WI38 (cell line): ENCODE results near the gene ITGA8.
"Not testable (repeated sequence)": the region's sequence is repeated elsewhere in the genome, so short reads cannot be mapped to it uniquely, and the experiment has no call there.

Experiments used
- H3K4me3 ChIP-seq: 2 replicates; pipeline ENCODE4 v1.5.1; 2011; ENCODE audit warnings: low read depth, mild to moderate bottlenecking, control low read depth, low read length
- CTCF ChIP-seq: IDR thresholded peaks from 2 replicates; pipeline ENCODE4 v1.5.1; 2012; ENCODE audit warnings: low read depth, mild to moderate bottlenecking, control low read depth, low read length

ITGA8 gene

GRCh38 chr10:15719899-15720634, at the start of gene ITGA8:
TSS of gene ITGA8 (minus strand) at chr10:15719922. CDS start at chr10:15719771, 151 bp downstream.
- peak; percentile 78 for TF ChIP-seq CTCF
- H3K4me3 ChIP-seq = peak within 1 kb of the TSS; percentile 67

- TF ChIP-seq CTCF = no peak
- H3K4me3 ChIP-seq = no peak overlapping the region
Observed at GRCh38 chr10:15764892-15765454, 45.3 kb upstream of the ITGA8 start.

- no peak overlapping the region for H3K4me3 ChIP-seq
- no peak for TF ChIP-seq CTCF
Observed at GRCh38 chr10:15763006-15763405, 43.3 kb upstream of the ITGA8 start.

GRCh38 chr10:15762239-15762638, 42.5 kb upstream of the ITGA8 start:
- H3K4me3 ChIP-seq = not testable (repeated sequence)

GRCh38 chr10:15761224-15761623, 41.5 kb upstream of the ITGA8 start:
- not testable (repeated sequence) for H3K4me3 ChIP-seq

GRCh38 chr10:15760681-15761080, 41.0 kb upstream of the ITGA8 start:
- no peak for TF ChIP-seq CTCF
- no peak overlapping the region for H3K4me3 ChIP-seq

GRCh38 chr10:15759265-15759664, 39.5 kb upstream of the ITGA8 start:
- no peak overlapping the region for H3K4me3 ChIP-seq
- no peak for TF ChIP-seq CTCF

- no peak for TF ChIP-seq CTCF
- no peak overlapping the region for H3K4me3 ChIP-seq
Observed at GRCh38 chr10:15758618-15759017, 38.9 kb upstream of the ITGA8 start.
